NAMALWA (cell line): Measurements from ENCODE around the gene ZNF691.
"Not testable (repeated sequence)": the region's sequence is repeated elsewhere in the genome, so short reads cannot be mapped to it uniquely, and the experiment has no call there.

Experiments
- DNase-seq: peaks from one replicate; pipeline ENCODE4 v3.0.0-alpha.2; 2015; ENCODE audit warnings: low spot score

ZNF691 gene, protein sequence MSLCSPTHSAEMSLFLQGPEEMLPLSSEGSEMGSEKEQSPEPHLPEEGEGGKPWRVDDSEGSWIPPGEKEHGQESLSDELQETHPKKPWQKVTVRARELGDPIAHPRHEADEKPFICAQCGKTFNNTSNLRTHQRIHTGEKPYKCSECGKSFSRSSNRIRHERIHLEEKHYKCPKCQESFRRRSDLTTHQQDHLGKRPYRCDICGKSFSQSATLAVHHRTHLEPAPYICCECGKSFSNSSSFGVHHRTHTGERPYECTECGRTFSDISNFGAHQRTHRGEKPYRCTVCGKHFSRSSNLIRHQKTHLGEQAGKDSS

DNA sequence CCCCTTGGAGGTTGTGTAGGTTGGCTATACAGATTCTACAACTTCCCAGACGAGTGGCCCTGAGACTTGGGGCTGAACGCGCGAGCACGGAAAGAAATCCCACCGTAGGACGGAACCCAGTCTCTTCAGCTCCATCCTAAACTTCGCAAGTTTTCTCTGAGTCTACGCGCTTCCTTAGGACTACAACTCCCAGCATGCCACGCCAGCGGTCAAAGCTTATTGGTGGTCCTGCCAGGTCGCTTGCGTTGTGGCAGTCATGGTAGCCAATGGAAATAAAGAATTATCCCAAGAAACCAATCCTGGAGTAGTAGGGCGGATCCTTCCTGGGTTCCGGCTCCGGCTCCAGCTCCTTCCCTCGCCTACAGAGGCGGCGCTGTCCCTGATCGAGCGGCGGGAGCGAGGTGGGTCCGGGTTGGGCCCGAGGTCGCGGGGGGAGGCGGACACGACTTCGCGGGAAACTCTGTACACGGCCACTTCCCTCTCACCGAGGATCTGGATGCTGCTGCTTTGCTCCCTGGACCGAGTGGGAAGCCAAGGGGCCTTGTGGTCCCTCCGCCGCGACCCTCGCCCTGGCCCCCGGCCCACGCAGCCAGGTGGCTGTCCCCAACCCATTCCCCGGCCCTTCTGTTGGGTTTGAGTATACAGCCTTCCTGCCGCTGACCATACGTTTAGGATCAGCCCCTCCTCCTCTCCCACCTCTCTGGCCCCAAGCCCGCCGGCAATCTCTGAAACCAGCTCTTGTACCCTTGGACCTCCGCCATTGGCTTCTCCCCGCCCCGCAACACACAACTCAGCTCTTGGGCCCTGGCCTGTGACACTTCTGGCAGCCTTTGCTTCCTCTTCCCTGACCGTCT, at the start of gene ZNF691:
Gene ZNF691, plus strand, starts transcription at position 357 of the 854 bp plus-strand sequence. CDS start 3,046 bp downstream, outside the sequence.
- peak; percentile 98 for DNase-seq

DNA sequence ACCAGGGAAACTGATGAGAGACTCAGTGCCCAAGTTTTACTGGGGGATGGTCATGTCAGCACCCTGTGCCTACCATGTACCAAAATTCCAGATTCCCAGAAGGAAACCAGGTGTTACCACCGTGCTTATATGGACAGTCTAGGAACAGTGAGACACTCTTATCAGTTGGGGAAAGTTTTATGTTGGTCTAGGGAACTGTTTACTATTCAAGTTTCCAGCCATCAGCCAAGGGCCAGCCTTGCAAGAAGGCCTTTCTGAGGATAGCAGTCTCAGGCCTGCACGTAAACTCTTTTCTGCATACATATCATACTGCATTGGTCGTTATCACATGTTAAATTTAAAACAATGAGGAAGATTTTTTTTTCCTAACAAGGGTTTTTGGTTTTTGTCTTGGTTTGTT, 49.0 kb upstream of the ZNF691 start:
- no peak for DNase-seq

DNA sequence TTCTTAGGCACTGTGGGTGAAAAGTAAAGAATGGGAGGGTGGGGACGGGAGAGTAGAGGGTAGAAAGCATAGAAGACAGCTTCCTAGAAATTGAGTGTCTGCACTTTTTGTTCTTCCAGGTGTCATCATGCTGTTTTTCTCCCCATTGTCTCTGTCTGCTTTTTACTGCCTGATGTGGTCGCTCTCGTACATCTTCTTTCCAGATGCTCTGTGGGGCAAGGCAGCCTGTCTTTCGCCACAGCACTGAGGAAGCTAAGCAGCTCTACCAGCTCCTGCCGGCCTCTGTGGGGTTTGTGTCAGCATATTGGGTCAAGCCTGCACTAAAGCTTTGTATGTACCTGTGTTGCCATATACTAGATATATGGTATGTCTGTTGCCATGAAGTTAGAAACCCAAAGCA, 48.4 kb upstream of the ZNF691 start:
- no peak for DNase-seq

DNA sequence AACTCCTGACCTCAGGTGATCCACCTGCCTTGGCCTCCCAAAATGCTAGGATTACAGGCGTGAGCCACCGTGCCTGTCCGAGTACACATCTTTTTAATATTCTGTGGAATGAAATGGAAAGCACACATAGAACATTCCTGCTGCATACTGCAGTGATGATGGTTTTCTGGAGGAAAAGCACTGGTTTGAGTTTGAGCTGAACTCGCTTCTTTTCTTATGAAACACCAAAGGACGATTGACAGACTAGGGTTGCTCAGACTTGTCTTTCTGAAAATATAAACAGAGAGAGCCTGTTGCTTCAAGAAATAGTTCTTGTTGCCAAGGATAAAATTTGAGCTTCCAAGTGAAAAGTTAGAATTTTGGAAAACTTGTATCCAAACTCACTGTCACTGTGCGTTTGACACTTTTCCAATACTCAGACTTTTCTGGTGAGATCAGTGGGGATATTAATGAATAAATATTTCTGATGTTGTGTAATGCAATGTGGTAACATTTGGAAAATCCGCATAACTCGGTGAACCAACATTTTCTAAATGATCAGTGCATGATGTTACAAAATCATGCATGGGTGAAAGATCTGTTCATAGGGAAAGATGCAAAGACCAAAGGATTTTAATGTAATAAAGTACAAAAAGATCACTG, 44.5 kb upstream of the ZNF691 start:
- DNase-seq, result no peak

DNA sequence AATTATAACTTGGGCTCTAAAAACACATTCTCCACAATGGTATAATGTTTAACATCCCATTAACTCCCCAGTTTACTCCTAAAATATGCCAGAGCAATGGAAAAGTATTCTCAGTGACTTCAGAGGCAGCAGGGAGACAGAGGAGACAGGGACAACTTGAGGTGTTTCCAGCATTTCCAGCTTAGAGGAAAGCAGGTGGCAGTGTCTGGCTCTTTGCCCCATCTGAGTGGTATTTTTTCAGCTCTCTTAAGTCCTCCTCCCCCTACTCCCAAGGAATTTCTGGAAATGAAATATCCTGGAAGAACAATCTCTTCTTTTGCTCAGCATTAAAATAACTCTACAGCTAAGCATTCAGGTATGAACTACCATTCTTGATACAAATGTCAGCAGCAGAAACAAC, 40.2 kb upstream of the ZNF691 start:
- DNase-seq, result no peak

DNA sequence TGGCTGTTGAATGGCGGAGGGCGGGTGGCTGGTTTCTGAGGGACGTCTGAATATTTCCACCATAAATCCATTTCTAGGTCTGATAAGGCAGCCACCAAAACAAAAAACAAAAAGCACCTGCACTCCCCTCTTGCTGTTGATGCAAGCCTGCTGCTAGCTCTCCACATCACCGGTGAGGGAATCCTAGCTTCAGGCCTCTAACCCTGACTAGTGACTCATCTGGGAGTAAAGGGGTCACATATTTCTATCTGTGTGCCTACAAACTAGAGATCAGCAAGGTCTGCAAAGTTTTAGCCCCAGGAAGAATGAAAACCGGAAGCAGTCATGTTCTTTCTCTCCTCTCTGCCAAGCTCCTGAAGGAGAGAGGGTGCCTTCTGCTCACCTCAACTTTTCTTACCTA, 39.8 kb upstream of the ZNF691 start:
- no peak for DNase-seq

DNA sequence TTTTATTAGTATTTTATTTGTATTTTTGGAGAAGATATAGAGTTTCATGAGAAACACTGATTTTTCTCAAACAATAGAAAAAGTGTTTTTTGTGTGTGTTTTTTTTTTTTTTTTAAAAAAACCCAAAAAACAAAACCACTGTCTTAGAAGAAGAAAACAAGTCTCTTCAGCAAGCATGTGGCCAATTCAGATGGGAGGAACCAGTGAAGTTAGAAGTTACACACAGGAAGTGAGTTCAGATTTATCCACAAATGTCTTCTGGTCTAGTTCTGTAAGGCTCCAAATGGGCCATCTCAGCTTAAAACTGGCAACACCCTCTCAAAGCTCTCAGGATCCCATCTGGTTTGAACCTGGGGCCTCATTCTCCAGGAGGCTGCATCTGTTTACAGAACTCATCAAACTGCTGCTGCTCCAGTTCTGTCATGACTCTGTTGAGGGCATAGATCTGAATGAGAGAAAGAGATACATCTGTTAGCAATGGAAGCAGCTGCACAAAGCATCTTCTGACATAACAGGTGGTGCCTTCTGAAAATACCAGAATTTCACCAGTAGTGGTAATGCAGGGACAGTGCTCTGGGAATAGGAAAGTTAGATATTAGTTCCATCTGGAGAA, 39.3 kb upstream of the ZNF691 start:
- peak; percentile 18 for DNase-seq

DNA sequence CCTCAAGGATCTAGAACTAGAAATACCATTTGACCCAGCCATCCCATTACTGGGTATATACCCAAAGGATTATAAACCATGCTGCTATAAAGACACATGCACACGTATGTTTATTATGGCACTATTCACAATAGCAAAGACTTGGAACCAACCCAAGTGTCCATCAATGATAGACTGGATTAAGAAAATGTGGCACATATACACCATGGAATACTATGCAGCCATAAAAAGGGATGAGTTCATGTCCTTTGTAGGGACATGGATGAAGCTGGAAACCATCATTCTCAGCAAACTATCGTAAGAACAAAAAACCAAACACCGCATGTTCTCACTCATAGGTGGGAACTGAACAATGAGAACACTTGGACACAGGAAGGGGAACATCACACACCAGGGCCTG, 31.6 kb upstream of the ZNF691 start:
- not testable (repeated sequence) for DNase-seq

DNA sequence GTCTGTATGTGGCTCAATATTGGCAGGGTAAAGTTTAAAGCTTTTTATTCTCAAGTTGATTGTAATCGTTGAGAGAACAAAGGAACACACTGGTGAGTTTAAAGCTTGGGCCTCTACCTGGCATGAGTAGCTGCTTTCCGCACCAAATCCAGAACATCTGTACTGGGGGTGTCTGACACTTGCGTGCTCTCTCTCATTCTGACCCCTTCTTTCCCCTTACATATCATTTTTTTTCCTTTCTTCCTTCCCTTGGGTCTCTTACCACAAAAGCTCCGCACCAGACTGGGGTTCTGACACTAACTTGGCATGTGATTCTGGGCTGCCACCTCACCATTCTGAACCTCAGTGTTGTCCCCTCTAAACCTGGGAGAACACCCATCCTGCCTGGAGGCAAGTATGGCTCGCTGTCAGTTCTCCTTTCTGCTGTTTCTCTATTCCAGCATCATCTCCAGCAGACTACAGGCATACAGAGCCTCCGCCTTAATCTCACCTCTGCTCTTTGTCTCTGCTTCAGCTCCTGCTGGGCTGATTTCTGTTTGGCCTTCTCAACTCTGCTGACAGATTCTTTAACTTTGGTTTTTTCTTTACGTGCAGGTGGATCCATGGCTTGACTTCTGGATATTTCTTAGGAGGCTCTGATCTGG, 30.4 kb upstream of the ZNF691 start:
- no peak for DNase-seq

DNA sequence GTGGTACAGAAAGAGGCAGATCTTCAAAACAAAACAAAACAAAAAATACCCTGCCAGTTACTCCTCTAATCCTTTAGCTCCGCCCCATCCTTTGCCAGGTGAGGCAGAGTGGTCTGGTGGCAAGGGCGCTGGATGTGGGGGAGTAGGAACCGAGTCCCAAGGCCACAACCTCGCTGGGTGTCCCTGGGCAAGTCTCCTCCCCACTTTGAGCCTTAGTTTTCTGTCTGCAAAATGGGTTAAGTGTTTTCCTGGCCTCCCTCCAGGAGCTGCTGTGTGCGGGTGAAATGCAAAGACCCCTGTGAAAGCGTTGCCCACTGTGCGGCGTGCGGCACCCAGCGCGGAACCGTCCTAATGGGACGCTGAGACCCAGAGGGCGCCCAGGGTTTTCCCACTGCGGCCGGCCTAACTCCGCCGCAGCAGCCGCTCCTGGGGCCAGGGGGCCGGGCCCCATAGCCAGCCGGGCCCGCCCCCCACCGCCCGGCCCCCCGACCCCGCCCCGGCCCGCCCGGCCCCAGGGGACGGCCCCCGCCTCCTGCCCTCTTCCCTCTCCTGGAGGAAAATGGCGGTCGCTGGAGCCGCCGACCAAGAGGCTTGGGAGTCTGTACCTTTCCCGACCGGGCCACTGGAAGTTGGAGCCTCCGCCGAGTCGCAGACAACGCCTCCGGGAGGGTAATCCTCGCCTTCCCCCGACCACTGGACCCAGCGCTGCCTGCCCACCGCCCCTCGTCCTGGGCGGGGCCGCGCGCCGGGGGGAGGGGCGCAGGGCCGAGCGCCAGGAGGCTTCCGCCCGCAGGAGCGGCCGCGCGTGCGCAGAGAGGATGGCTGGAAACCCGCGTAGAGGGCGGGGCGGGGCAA, 29.6 kb upstream of the ZNF691 start, which contains the start of the genes ERMAP and SVBP:
Gene ERMAP, plus strand, starts transcription at position 538 of the 855 bp plus-strand sequence. CDS start 13,327 bp downstream, outside the sequence.
Gene SVBP, minus strand, starts transcription at position 813 of the 855 bp plus-strand sequence. CDS start 853 bp downstream, outside the sequence.
- peak; percentile 93 for DNase-seq

DNA sequence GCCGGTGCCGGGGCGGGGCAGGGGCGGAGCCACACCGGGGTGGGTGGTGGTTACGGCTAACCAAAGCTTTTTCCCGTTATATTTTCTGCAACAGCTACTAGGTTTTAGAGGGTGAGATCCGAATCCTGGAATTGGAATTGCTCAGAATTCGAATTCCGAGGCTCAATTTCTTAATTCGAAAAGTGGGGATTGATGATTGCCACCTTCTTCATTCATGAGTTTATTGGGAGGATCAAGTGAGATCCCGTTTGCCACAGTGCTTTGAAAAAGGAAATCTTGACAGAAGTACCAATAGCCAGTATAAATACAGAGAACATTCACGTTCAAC, 29.0 kb upstream of the ZNF691 start:
- no peak for DNase-seq

DNA sequence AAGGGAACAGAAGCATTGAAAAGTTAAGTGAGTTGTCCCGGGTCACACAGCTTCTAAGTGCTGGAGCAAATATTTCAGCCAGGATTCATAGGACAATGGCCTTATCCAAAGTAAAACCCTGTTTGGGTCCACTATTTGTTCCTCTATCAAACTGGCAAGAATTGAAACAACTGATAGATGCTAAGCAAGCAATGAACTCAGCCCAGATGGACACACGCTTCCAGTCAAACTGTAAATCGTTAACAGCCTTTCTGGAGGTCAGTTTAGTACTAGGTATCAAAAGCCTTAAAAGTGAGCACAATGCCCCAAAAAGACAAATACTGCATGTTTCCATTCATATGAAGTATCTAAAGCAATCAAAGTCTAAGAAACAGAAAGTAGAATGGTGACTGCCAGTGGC, 28.4 kb upstream of the ZNF691 start:
- DNase-seq, result peak; percentile 11

DNA sequence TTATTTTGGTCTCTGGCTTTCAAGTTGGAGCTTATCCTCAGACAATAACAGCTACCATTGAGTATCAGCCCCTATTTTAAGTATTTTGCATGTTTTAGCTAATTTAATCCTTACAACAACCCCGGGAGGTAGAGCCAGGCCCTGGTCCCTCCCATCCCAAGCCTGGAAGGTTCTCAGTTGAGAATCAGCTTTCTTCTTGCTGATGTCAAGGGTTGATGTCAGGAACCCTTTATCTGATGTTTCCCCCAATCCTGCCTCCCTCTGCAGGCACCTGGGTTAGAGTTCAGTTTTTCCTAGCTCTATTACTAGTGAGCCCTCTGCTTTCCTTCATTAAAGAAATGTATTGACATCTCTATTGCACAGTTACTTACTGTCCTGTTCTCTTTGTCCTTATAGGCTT, 25.6 kb upstream of the ZNF691 start:
- DNase-seq, result no peak

DNA sequence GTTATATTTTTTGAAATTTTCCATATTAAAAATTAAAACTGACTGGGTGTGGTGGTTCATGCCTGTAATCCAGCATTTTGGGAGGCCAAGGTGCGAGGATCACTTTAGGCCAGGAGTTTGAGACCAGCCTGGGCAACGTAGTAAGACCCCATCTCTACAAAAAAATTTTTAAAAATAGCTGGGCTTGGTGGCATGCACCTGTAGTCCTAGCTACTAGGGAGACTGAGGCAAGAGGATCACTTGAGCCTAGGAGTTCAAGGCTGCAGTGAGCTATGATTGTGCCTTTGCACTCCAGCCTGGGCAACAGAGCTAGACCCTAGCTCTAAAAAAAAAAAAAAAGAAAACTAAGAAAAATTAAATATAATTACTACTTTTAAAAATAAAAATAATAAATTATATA, 24.7 kb upstream of the ZNF691 start:
- no peak for DNase-seq

DNA sequence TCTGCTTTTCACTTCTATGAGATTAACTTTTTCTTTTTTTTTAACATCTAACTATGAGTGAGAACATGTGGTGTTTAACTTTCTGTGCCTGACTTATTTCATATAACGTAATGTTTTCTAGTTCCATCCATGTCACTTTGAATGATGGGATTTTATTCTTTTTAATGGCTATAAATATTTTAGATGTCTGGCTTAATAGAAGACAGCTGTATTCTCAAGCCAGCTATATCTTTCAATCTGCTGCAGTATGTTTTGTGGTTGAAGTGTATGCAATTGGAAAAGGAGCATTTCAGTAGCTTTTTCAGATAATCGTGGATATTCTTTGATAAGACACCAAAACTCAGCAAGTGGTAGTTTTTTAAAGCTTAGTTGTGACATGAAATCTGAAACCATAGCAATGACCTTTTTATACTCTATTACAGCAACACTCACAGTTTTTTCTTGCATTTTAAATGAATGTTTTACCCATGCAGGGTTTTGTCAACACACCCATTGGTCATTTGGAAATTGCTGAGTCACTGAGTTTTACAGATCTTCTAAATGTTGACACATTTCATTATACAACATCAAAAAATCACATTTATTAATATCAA, 23.5 kb upstream of the ZNF691 start:
- no peak for DNase-seq

DNA sequence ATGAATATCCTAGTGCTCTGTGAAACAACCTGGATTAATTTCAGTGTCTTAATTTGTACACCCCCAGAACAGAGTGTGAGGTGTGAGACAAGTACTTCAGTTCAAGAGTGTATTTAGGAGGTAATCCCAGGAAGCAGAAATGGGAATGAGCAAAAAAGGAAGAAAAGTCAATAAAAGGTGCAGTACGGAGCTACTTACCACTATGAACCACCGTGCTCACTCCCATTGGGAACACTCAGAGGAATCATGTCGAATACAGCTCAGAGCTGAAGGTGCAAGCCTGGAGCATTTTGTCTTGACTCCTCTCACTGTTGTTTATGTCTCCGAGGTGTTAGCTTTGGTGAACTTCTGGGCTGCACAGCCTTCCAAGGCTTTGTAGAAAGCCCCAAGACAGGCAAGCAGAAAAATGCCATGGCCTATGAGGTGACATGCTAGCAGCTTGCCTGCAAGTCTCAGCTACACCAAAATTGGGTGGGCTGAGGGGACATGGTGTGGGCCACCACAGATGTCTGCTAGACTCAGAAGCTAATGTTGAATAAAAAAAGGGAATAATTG, 21.9 kb upstream of the ZNF691 start:
- no peak for DNase-seq

DNA sequence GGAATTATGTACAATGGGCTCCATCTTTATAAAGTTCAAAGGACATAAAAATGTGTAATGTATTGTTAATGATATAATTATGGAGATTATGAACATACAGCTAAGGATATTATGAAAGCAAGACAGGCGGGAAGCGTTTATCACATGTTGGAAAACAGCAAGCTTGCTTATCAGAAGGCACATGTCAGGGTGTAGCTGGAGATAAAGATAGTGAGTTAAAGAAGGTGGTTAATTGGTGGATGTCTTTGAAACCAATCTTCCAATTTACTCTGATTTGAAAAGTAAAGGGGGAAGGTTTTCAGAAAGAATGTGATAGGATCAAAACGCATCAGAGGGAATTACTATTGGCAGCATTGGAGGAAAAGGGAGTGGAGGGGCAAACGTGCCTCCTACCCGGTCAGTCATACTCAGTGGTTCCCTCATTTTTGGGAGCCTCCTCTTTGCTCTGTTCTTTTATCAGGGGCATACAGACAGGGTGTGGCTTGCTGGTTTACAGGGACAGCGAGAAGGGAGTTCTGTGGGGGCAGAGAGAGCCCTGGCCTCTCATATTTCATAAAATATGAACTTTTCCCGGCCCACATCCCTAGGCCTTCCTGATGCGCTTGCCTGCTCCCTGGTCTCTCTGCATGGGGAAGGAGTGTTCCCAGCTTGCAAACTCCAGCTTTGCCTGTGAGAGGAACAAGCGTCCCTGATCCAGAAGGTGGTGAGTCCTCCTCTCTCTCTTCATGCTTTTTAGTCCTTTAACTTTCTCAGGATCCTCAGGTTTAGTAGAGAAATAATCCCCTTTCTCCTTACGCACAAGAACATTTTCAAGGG, 21.2 kb upstream of the ZNF691 start:
- no peak for DNase-seq

DNA sequence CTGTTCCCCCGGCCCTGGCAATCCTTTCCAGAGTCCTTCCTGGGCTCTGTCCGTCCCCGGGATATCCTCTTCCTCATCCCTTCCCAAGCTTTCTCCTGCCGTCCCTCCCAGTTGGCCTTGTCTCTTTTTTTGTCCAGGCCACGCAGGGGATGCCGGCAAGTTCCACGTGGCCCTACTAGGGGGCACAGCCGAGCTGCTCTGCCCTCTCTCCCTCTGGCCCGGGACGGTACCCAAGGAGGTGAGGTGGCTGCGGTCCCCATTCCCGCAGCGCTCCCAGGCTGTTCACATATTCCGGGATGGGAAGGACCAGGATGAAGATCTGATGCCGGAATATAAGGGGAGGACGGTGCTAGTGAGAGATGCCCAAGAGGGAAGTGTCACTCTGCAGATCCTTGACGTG, 15.8 kb upstream of the ZNF691 start:
- no peak for DNase-seq

DNA sequence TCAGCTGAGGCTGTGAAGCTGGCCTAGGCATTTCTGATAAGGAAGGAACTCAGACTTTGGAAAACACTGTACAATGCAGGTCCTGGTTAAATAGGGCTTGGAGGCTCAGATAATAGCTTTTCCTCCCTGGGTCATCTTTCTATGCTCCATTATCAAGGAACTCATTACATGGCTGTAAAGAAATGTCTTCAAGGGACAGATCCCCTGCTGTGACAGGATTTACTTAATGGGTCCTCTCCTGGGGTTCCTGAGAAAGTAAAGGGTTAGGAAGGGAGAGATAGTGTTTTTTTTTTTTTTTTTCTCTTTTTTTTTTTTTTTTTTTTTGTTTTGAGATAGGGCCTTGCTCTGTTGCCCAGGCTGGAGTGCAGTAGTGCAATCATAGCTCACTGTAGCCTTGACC, 15.1 kb upstream of the ZNF691 start:
- no peak for DNase-seq
